H1 (cell line): ENCODE results near the gene VPS26A. TPM values are rescaled to one million over a fixed set of nuclear protein-coding genes. Genes with fewer than 3 reads are reported as not detected.

ENCODE experiments used
- CBX5 ChIP-seq: fragments of 300-800, 300-1000 bp; sonication (generic); IDR thresholded peaks from 2 replicates; pipeline ENCODE4 v1.7.1; 2016; ENCODE audit warnings: antibody characterized with exemption, low read length, low read depth
- SUZ12 ChIP-seq: fragments of 200-600 bp; sonication (generic); IDR thresholded peaks from 2 replicates; pipeline ENCODE4 v1.6.1; 2012; ENCODE audit warnings: mild to moderate bottlenecking, inconsistent platforms, low read length, moderate library complexity, mixed read lengths
- TCF12 ChIP-seq: IDR thresholded peaks from 2 replicates; pipeline ENCODE4 v1.6.1; 2011; ENCODE audit warnings: low read depth, mild to moderate bottlenecking, low read length
- YY1 ChIP-seq: IDR thresholded peaks from 2 replicates; pipeline ENCODE4 v1.6.1; 2011; ENCODE audit warnings: low read depth, mild to moderate bottlenecking, low read length
- ZNF274 ChIP-seq: IDR thresholded peaks from 2 replicates; pipeline ENCODE4 v1.7.0; 2012; ENCODE audit warnings: low read length, borderline replicate concordance; ENCODE audit errors: extremely low read depth
- polyA plus RNA-seq, 7 experiments: library from polyadenylated mRNA; depleted of rRNA in 3 of 7; stranded (reverse) in 5 of 7; unstranded in 2 of 7; fragments of >200 nt in 5 of 7; fragments of 200-250 nt in 2 of 7; gene quantifications; 1 replicate in 5 of 7; 2 replicates in 1 of 7; 4 replicates in 1 of 7; pipeline versions ENCODE4 v1.2.1 to v1.2.3, GENCODE V29; 2011 to 2013; ENCODE audit warnings: missing spikeins in 2 of 7, mixed read lengths in 2 of 7
- total RNA-seq: library from RNA; stranded (reverse); fragmentation: NEBNext Ultra II Directional; extraction: Animal tissue kit (Norgen Biotek cat#: 25700); gene quantifications from 2 replicates; pipeline ENCODE4 v1.2.1, GENCODE V29; 2021
- TF ChIP-seq, protein P1 (sequence below): fragments of 300-600 bp; sonication (generic); IDR thresholded peaks from 2 replicates; pipeline ENCODE4 v1.7.1; 2012; ENCODE audit warnings: low read length, moderate library complexity, mild to moderate bottlenecking, inconsistent platforms; ENCODE audit not compliant: insufficient replicate concordance

Gene VPS26A
- total and polyA plus RNA-seq, 2 of the 8 experiments (the other 6 are each of a cell fraction or from before 2014, with no cell fraction given) = 10.7 to 44.8 TPM

DNA sequence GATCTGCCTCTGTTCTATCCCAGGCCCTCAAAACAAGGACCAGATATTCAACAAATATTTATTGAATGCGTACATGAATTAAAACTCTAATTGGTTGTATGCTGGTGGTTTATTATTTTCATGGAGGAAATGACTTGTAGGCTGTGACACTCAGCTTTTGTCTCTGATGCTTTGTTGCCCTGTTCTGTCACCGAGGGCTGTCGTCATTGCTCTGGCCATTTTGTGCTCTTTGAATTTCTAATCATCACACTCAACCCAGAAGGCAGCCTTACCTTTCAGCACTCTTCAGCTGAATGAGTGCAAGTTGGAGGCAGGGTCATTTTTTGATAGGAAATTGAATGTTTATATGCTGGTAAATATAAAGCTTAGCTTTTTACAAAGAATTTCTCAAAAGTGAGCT lies 21.5 kb upstream of the VPS26A start (continued):
- TF ChIP-seq ZNF274 (no peak), TCF12 (no peak), SUZ12 (no peak), YY1 (no peak), CBX5 (no peak)
- TF ChIP-seq, protein P1, sequence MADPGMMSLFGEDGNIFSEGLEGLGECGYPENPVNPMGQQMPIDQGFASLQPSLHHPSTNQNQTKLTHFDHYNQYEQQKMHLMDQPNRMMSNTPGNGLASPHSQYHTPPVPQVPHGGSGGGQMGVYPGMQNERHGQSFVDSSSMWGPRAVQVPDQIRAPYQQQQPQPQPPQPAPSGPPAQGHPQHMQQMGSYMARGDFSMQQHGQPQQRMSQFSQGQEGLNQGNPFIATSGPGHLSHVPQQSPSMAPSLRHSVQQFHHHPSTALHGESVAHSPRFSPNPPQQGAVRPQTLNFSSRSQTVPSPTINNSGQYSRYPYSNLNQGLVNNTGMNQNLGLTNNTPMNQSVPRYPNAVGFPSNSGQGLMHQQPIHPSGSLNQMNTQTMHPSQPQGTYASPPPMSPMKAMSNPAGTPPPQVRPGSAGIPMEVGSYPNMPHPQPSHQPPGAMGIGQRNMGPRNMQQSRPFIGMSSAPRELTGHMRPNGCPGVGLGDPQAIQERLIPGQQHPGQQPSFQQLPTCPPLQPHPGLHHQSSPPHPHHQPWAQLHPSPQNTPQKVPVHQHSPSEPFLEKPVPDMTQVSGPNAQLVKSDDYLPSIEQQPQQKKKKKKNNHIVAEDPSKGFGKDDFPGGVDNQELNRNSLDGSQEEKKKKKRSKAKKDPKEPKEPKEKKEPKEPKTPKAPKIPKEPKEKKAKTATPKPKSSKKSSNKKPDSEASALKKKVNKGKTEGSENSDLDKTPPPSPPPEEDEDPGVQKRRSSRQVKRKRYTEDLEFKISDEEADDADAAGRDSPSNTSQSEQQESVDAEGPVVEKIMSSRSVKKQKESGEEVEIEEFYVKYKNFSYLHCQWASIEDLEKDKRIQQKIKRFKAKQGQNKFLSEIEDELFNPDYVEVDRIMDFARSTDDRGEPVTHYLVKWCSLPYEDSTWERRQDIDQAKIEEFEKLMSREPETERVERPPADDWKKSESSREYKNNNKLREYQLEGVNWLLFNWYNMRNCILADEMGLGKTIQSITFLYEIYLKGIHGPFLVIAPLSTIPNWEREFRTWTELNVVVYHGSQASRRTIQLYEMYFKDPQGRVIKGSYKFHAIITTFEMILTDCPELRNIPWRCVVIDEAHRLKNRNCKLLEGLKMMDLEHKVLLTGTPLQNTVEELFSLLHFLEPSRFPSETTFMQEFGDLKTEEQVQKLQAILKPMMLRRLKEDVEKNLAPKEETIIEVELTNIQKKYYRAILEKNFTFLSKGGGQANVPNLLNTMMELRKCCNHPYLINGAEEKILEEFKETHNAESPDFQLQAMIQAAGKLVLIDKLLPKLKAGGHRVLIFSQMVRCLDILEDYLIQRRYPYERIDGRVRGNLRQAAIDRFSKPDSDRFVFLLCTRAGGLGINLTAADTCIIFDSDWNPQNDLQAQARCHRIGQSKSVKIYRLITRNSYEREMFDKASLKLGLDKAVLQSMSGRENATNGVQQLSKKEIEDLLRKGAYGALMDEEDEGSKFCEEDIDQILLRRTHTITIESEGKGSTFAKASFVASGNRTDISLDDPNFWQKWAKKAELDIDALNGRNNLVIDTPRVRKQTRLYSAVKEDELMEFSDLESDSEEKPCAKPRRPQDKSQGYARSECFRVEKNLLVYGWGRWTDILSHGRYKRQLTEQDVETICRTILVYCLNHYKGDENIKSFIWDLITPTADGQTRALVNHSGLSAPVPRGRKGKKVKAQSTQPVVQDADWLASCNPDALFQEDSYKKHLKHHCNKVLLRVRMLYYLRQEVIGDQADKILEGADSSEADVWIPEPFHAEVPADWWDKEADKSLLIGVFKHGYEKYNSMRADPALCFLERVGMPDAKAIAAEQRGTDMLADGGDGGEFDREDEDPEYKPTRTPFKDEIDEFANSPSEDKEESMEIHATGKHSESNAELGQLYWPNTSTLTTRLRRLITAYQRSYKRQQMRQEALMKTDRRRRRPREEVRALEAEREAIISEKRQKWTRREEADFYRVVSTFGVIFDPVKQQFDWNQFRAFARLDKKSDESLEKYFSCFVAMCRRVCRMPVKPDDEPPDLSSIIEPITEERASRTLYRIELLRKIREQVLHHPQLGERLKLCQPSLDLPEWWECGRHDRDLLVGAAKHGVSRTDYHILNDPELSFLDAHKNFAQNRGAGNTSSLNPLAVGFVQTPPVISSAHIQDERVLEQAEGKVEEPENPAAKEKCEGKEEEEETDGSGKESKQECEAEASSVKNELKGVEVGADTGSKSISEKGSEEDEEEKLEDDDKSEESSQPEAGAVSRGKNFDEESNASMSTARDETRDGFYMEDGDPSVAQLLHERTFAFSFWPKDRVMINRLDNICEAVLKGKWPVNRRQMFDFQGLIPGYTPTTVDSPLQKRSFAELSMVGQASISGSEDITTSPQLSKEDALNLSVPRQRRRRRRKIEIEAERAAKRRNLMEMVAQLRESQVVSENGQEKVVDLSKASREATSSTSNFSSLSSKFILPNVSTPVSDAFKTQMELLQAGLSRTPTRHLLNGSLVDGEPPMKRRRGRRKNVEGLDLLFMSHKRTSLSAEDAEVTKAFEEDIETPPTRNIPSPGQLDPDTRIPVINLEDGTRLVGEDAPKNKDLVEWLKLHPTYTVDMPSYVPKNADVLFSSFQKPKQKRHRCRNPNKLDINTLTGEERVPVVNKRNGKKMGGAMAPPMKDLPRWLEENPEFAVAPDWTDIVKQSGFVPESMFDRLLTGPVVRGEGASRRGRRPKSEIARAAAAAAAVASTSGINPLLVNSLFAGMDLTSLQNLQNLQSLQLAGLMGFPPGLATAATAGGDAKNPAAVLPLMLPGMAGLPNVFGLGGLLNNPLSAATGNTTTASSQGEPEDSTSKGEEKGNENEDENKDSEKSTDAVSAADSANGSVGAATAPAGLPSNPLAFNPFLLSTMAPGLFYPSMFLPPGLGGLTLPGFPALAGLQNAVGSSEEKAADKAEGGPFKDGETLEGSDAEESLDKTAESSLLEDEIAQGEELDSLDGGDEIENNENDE = no peak
